K562 (cell line): Measurements from ENCODE around the gene RAD17.

Source experiments
- CHD2 ChIP-seq: IDR thresholded peaks from 2 replicates; pipeline ENCODE4 v1.6.1; 2011; ENCODE audit warnings: low read depth, low read length
- CTCF ChIP-seq, 3 experiments: IDR thresholded peaks in 2 of 3; conservative IDR thresholded peaks in 1 of 3; 2 replicates each; pipeline ENCODE4 v1.5.1; 2011 to 2012; ENCODE audit warnings: low read length in 3 of 3, mild to moderate bottlenecking in 3 of 3, control low read depth in 2 of 3, improper control_type of control experiment in 1 of 3, inconsistent platforms in 1 of 3, low read depth in 1 of 3, mixed read lengths in 1 of 3, moderate library complexity in 1 of 3; ENCODE audit not compliant: insufficient read depth in 2 of 3
- E2F1 ChIP-seq: sonication (generic); formaldehyde crosslinking; IDR thresholded peaks from 2 replicates; pipeline ENCODE4 v1.8.1; 2023; ENCODE audit warnings: mild to moderate bottlenecking, missing genetic modification reagents, moderate library complexity
- KLF16 ChIP-seq: IDR thresholded peaks from 2 replicates; pipeline ENCODE4 v1.6.1; 2016; ENCODE audit warnings: antibody characterized with exemption
- MNT ChIP-seq, 2 experiments: fragments of 450-650 bp; conservative IDR thresholded peaks; 2 replicates each; pipeline ENCODE4 v1.6.1; 2017; ENCODE audit warnings: mild to moderate bottlenecking in 2 of 2, moderate library complexity in 2 of 2
- NONO ChIP-seq, 2 experiments: fragments of 200-400 bp in 1 of 2; fragments of 450-650 bp in 1 of 2; formaldehyde crosslinking in 1 of 2; IDR thresholded peaks; 2 replicates each; pipeline ENCODE4 v1.6.1; 2017; ENCODE audit warnings: low read depth in 2 of 2, mild to moderate bottlenecking in 2 of 2, moderate library complexity in 2 of 2, low read length in 1 of 2
- RBM14 ChIP-seq: fragments of 200-400 bp; formaldehyde crosslinking; IDR thresholded peaks from 2 replicates; pipeline ENCODE4 v1.6.1; 2018; ENCODE audit warnings: low read depth, mild to moderate bottlenecking, low read length, moderate library complexity, borderline replicate concordance; ENCODE audit not compliant: insufficient read depth
- TCF7L2 ChIP-seq: fragments of 150-350 bp; IDR thresholded peaks from 2 replicates; pipeline ENCODE4 v1.6.1; 2016; ENCODE audit warnings: low read depth, mild to moderate bottlenecking, low read length, moderate library complexity
- ZKSCAN1 ChIP-seq: fragments of 150-350 bp; IDR thresholded peaks from 2 replicates; pipeline ENCODE4 v1.6.1; 2016; ENCODE audit warnings: low read depth, low read length
- TF ChIP-seq, protein P1 (sequence below): sonication (generic); formaldehyde crosslinking; IDR thresholded peaks from 2 replicates; pipeline ENCODE4 v1.8.0; 2023; ENCODE audit warnings: mild to moderate bottlenecking, missing genetic modification reagents

GRCh38 chr5:69451941-69452647 is 82.5 kb downstream of the RAD17 start:
- TF ChIP-seq, protein P1, sequence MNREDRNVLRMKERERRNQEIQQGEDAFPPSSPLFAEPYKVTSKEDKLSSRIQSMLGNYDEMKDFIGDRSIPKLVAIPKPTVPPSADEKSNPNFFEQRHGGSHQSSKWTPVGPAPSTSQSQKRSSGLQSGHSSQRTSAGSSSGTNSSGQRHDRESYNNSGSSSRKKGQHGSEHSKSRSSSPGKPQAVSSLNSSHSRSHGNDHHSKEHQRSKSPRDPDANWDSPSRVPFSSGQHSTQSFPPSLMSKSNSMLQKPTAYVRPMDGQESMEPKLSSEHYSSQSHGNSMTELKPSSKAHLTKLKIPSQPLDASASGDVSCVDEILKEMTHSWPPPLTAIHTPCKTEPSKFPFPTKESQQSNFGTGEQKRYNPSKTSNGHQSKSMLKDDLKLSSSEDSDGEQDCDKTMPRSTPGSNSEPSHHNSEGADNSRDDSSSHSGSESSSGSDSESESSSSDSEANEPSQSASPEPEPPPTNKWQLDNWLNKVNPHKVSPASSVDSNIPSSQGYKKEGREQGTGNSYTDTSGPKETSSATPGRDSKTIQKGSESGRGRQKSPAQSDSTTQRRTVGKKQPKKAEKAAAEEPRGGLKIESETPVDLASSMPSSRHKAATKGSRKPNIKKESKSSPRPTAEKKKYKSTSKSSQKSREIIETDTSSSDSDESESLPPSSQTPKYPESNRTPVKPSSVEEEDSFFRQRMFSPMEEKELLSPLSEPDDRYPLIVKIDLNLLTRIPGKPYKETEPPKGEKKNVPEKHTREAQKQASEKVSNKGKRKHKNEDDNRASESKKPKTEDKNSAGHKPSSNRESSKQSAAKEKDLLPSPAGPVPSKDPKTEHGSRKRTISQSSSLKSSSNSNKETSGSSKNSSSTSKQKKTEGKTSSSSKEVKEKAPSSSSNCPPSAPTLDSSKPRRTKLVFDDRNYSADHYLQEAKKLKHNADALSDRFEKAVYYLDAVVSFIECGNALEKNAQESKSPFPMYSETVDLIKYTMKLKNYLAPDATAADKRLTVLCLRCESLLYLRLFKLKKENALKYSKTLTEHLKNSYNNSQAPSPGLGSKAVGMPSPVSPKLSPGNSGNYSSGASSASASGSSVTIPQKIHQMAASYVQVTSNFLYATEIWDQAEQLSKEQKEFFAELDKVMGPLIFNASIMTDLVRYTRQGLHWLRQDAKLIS (CRISPR knock-in tag) = no peak
- TF ChIP-seq RBM14 = no peak
- TF ChIP-seq KLF16 = no peak
- TF ChIP-seq CTCF (IDR thresholded peaks at IDR 0.05 in 2 of 3, conservative IDR thresholded peaks at IDR 0.05 in 1 of 3; ENCODE audit: insufficient read depth in 2 of 3, low read depth in 1 of 3, low read length in 3 of 3) = no peak
- no peak for TF ChIP-seq TCF7L2
- TF ChIP-seq MNT (conservative IDR thresholded peaks at IDR 0.05) = no peak
- no peak for TF ChIP-seq E2F1 (CRISPR knock-in tag)
- TF ChIP-seq NONO (IDR thresholded peaks at IDR 0.05; ENCODE audit: low read depth in 2 of 2, low read length in 1 of 2) = no peak
- TF ChIP-seq CHD2 = no peak
- no peak for TF ChIP-seq ZKSCAN1
